Testis (tissue), 2 donors: Measurements from ENCODE around the gene STXBP5.

ENCODE experiments used
- CTCF ChIP-seq, 3 experiments: fragments of 450-650 bp in 2 of 3; fragments of 200-600 bp in 1 of 3; sonication (generic) in 1 of 3; IDR thresholded peaks; one replicate each; pipeline ENCODE4 v1.5.1; 2016 to 2019; ENCODE audit warnings: antibody characterized with exemption in 3 of 3, mild to moderate bottlenecking in 2 of 3, moderate library complexity in 1 of 3
- POLR2A ChIP-seq: fragments of 450-650 bp; IDR thresholded peaks from one replicate; pipeline ENCODE4 v1.6.1; 2017; ENCODE audit warnings: antibody characterized with exemption, mild to moderate bottlenecking, moderate library complexity

- TF ChIP-seq CTCF (IDR thresholded peaks at IDR 0.05): no peak
- no peak for TF ChIP-seq POLR2A
Observed at GRCh38 chr6:147322299-147323162, 118.3 kb downstream of the STXBP5 start.
